GM13977 (cell line): Measurements from ENCODE around the gene RB1.

Source experiments
- DNase-seq: peaks from one replicate; pipeline ENCODE4 v3.0.0; 2012; ENCODE audit warnings: low spot score
- CTCF ChIP-seq: IDR thresholded peaks from 2 replicates; pipeline ENCODE4 v1.5.1; 2012; ENCODE audit warnings: mild to moderate bottlenecking, control low read depth; ENCODE audit not compliant: insufficient read depth; ENCODE audit errors: extremely low read depth, missing control alignments
- in situ Hi-C: fragments of 300-500 bp; cut with MboI; formaldehyde crosslinking; loops from one replicate; pipeline ENCODE4 v1.12.0; 2022; ENCODE audit warnings: low sequenced_read_pairs, low pct_unique_long_range_greater_than_20kb, mixed read lengths, inconsistent platforms; ENCODE audit not compliant: unreplicated experiment

The RB1 gene

GRCh38 chr13:48369988-48370387 lies 66.4 kb downstream of the RB1 start:
- no peak for TF ChIP-seq CTCF
- in situ Hi-C loops = no loop called here
- DNase-seq = no peak

DNA sequence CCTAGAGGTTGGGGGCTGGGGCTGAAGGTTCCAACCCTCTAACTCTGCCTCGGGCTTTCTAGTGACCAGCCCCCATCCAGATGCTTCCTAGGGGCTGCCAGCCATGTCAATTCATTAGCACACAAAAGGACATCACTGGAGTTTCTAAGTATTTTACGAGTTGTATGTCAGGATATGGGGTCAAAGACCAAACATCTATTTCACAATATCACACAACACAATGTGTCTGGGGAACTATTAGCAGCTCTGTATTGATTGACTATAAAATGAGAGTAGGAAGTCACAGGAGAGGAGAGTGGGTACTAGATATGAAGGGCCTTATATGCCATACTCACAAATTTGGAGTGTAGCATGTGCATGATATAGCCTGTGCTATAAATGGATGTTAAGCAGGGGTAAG lies 67.3 kb downstream of the RB1 start:
- TF ChIP-seq CTCF = no peak
- DNase-seq = no peak
- in situ Hi-C loops = no loop called here

GRCh38 chr13:48377857-48378256 lies 74.3 kb downstream of the RB1 start:
- TF ChIP-seq CTCF = no peak
- in situ Hi-C loops = no loop called here
- DNase-seq = no peak

DNA sequence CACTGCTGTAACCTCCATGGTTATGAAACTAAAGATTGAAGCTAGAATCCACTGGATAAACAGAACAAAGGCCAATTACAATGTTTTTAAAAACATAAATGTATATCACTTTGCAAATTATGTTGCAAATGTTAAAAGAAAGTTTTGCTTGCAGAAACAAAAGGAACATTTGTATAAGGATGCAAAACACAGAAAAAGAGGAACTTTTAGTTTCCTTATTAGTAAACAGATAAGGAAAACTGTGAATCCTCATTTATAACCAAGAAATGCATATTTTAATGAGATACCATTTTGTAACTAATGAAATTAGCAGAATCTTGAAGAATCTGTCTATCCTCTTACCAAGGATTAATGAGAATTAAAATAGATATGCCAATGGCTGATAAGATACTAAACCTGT lies 77.0 kb downstream of the RB1 start:
- no peak for DNase-seq
- in situ Hi-C loops = no loop called here

DNA sequence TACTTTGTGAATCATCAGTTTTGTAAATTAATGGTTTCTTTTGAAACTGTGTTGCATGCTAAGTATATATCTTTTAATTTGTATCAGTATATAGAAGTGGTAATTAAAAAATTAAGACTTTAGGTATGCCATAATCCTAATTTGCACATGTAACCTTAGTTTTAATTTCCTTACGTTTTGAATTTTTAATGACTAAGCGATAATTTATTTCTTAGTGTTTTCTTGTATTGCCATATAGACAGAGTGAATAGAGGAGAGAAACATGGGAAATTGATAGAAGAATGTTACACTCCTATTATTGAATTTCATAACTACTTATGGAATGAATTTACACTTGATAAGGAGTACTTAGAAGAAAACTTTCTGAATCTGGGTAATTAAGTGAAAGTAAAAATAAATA lies 79.8 kb downstream of the RB1 start:
- no peak for TF ChIP-seq CTCF
- in situ Hi-C loops = no loop called here
- DNase-seq = no peak

More for the DNA sequence above, 77.0 kb downstream of the RB1 start:
- no peak for TF ChIP-seq CTCF

DNA sequence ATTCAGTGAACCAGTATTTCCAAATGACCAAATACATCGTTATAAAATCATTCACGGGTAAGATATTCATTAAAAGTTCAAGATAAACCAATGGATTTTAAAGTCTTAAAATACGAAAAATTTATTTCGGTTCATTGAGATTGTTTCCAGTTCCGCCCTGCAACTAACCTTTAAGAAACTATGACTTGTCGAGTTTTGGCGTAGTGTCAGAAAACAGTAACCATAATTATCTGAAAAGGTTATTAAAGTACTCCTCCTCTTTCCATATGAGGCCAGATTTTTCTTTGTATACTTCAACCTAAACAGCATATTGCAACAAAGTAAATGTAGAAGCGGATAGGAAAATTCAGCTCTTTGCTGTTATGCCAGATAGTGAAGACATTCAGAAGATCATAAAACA lies 83.3 kb downstream of the RB1 start:
- DNase-seq = no peak
- in situ Hi-C loops = no loop called here
- TF ChIP-seq CTCF = no peak

DNA sequence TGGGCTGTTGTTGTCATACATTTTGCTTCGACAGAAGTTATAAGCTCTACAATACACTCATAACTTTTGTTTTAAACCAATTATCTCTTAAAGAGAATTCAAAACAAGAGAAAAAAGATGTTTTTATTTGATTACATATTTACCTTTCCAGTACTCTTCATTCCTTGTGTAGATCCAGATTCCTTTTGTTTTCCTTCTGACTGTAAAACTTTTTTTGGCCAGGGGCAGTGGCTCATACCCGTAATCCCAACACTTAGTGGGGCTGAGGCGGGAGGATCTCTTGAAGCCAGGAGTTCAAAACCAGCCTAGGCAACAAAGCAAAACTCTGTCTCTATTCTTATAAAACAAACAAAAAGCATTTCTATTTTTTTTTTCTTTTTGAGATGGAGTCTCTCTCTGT lies 87.7 kb downstream of the RB1 start:
- no peak for TF ChIP-seq CTCF
- DNase-seq = no peak
- in situ Hi-C loops = no loop called here
